ENCODE data around the gene COL23A1.
"Not testable (repeated sequence)": the region's sequence is repeated elsewhere in the genome, so short reads cannot be mapped to it uniquely, and the experiment has no call there.

The COL23A1 gene

DNA sequence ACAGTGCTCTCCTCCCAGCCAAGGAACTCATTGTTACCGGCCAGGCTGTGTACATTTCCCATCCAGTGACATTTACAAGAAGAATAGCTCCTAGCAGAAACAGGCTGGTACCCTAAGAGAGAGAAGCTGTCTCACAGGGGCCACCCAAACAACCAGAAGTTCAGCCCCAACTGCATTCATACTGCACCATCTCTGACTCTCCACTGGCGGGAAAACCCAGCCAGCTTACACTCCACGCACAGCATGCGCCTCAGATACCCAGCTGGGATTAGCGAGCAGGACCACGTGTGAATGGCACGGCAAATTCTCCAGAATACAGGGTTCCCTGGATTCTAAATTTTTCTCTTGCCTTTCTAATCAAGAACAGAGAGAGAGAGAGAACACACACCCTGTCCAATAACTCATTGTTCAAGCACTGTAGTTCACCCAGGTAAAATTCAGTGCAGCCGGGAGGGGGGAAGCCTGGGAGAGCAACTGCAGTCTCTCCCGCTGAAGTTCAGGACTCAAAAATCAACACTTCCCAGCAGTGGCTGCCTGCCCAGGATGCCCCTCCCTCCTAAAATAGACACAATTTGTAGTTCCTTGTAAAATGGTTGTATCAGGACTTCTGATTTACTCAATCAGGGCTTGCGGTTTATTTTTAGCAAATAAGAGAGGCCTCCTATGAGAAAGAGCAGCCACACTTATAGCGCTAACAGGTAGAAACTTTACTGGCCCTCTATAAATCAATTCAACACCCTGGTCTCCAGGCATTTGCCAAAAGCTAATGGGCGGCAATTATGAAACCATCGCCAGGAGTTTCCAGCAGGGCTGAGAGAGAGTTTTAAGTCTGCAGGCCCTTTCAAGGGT, 2.2 kb downstream of the COL23A1 start:
- Histone ChIP-seq H3K9me3 (replicated peaks in 1 of 2; ENCODE audit: control insufficient read depth in 2 of 2, insufficient read depth in 1 of 2, low read depth in 1 of 2, low read length in 2 of 2) (peaks cover 2 to 4% of the 10 kb centered on the region in 2 donors), H3K27ac (replicated peaks; ENCODE audit: low read length) (no peak overlapping the region), H3K18ac (ENCODE audit: low read length) (no peak overlapping the region), H4K8ac (ENCODE audit: low read depth, low read length) (no peak overlapping the region), H2BK15ac (ENCODE audit: low read length) (no peak overlapping the region), H2AK5ac (ENCODE audit: low read depth, low read length) (no peak overlapping the region), H3K23ac (ENCODE audit: low read depth, low read length, poor library complexity) (no peak overlapping the region), H3K79me1 (ENCODE audit: low read depth, low read length) (peaks cover 2% of the 10 kb centered on the region), H3K4me3 (ENCODE audit: low read length in 2 of 2) (no peak overlapping the region), H2BK120ac (ENCODE audit: low read depth, low read length) (no peak overlapping the region), H3K14ac (ENCODE audit: low read length) (no peak overlapping the region), H4K91ac (ENCODE audit: low read depth, low read length, poor library complexity) (no peak overlapping the region), H2BK12ac (ENCODE audit: low read length) (no peak overlapping the region), H3K4me2 (ENCODE audit: insufficient read depth, low read length, poor library complexity, severe bottlenecking) (no peak overlapping the region), H2AFZ (ENCODE audit: low read length) (no peak overlapping the region), H2BK5ac (ENCODE audit: low read length) (no peak overlapping the region), H3K4me1 (ENCODE audit: control insufficient read depth in 2 of 2, insufficient read depth in 1 of 2, low read depth in 1 of 2, low read length in 2 of 2) (peaks cover 6 to 18% of the 10 kb centered on the region in 2 donors), H3K27me3 (ENCODE audit: control insufficient read depth in 3 of 3, insufficient read depth in 3 of 3, low read depth in 1 of 3, low read length in 3 of 3) (peaks cover 0 to 25% (median 8%) of the 10 kb centered on the region in 3 experiments), H3K36me3 (replicated peaks in 1 of 2; ENCODE audit: control insufficient read depth in 2 of 2, insufficient read depth in 2 of 2, low read length in 2 of 2) (no peaks in the 10 kb centered on the region), H3K4ac (ENCODE audit: low read length) (no peak overlapping the region), H3K9ac (ENCODE audit: low read depth, low read length, poor library complexity) (no peak overlapping the region)
- no CpG with 5 or more reads among the region's 13 CpGs for WGBS, 2 donors (ENCODE audit: extremely low coverage in 2 of 2, insufficient read length in 2 of 2, insufficient replicate concordance in 1 of 2)
- DNase-seq (ENCODE audit: low spot score): no peak

DNA sequence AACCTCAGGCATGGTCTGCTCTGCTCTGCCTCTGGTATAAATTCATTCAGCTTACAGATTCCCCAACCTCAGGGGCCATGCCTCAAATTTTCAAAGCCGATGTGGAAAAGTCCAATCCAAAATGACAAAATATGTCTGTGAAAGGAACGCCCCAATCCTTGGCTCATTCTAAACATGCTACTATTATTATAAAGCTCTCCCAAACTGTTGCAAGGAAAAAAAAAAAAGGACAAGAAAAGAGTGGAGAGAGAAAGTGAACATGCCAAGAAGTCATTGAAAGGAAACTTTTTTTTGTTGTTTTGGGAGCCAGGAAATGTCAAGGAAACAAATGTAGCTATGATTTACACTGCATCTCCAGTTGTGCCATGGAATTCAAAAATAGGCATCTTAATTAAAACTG, 3.8 kb downstream of the COL23A1 start:
- no peak overlapping the region for H2AK5ac ChIP-seq (ENCODE audit: low read depth, low read length)
- H3K9ac ChIP-seq (ENCODE audit: low read depth, low read length, poor library complexity): no peak overlapping the region
- H3K27ac ChIP-seq (replicated peaks; ENCODE audit: low read length): no peak overlapping the region
- no peak overlapping the region for H2BK15ac ChIP-seq (ENCODE audit: low read length)
- peaks cover 2% of the 10 kb centered on the region for H3K79me1 ChIP-seq (ENCODE audit: low read depth, low read length)
- peaks cover 0 to 25% (median 8%) of the 10 kb centered on the region in 3 experiments for H3K27me3 ChIP-seq (ENCODE audit: control insufficient read depth in 3 of 3, insufficient read depth in 3 of 3, low read depth in 1 of 3, low read length in 3 of 3)
- no peak for DNase-seq (ENCODE audit: low spot score)
- no peak overlapping the region for H2BK12ac ChIP-seq (ENCODE audit: low read length)
- H3K23ac ChIP-seq (ENCODE audit: low read depth, low read length, poor library complexity): no peak overlapping the region
- H3K18ac ChIP-seq (ENCODE audit: low read length): no peak overlapping the region
- peaks cover 6 to 18% of the 10 kb centered on the region in 2 donors for H3K4me1 ChIP-seq (ENCODE audit: control insufficient read depth in 2 of 2, insufficient read depth in 1 of 2, low read depth in 1 of 2, low read length in 2 of 2)
- H2BK120ac ChIP-seq (ENCODE audit: low read depth, low read length): no peak overlapping the region
- H3K14ac ChIP-seq (ENCODE audit: low read length): no peak overlapping the region
- no peak overlapping the region for H3K4me2 ChIP-seq (ENCODE audit: insufficient read depth, low read length, poor library complexity, severe bottlenecking)
- no CpG with 5 or more reads among the region's 2 CpGs for WGBS, 2 donors (ENCODE audit: extremely low coverage in 2 of 2, insufficient read length in 2 of 2, insufficient replicate concordance in 1 of 2)
- no peak overlapping the region for H4K8ac ChIP-seq (ENCODE audit: low read depth, low read length)
- peaks cover 2 to 4% of the 10 kb centered on the region in 2 donors for H3K9me3 ChIP-seq (replicated peaks in 1 of 2; ENCODE audit: control insufficient read depth in 2 of 2, insufficient read depth in 1 of 2, low read depth in 1 of 2, low read length in 2 of 2)
- no peak overlapping the region for H3K4me3 ChIP-seq (ENCODE audit: low read length in 2 of 2)
- no peak overlapping the region for H2BK5ac ChIP-seq (ENCODE audit: low read length)
- H2AFZ ChIP-seq (ENCODE audit: low read length): no peak overlapping the region
- H3K4ac ChIP-seq (ENCODE audit: low read length): no peak overlapping the region
- H3K36me3 ChIP-seq (replicated peaks in 1 of 2; ENCODE audit: control insufficient read depth in 2 of 2, insufficient read depth in 2 of 2, low read length in 2 of 2): no peaks in the 10 kb centered on the region
- no peak overlapping the region for H4K91ac ChIP-seq (ENCODE audit: low read depth, low read length, poor library complexity)

DNA sequence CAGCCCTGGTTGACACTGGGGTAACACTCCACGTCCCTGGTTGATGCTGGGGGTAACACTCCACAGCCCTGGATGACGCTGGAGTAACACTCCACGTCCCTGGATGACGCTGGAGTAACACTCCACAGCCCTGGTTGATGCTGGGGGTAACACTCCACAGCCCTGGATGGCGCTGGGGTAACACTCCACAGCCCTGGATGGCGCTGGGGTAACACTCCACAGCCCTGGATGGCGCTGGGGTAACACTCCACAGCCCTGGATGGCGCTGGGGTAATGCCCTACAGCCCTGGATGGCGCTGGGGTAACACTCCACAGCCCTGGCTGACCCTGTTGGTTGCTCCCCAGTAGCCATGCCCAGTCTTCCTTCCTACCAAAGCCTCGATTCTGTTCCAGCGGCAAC, 4.8 kb downstream of the COL23A1 start:
- H3K4me2 ChIP-seq (ENCODE audit: insufficient read depth, low read length, poor library complexity, severe bottlenecking); H2AFZ ChIP-seq (ENCODE audit: low read length); H3K27ac ChIP-seq (replicated peaks; ENCODE audit: low read length); H3K36me3 ChIP-seq (replicated peaks in 1 of 2; ENCODE audit: control insufficient read depth in 2 of 2, insufficient read depth in 2 of 2, low read length in 2 of 2); H3K4me3 ChIP-seq (ENCODE audit: low read length in 2 of 2); H3K79me1 ChIP-seq (ENCODE audit: low read depth, low read length); H3K9me3 ChIP-seq (replicated peaks in 1 of 2; ENCODE audit: control insufficient read depth in 2 of 2, insufficient read depth in 1 of 2, low read depth in 1 of 2, low read length in 2 of 2); H2BK120ac ChIP-seq (ENCODE audit: low read depth, low read length): not testable (repeated sequence)
- peak; percentile 64 for DNase-seq (ENCODE audit: low spot score)
- Histone ChIP-seq H3K4me1 (ENCODE audit: control insufficient read depth in 2 of 2, insufficient read depth in 1 of 2, low read depth in 1 of 2, low read length in 2 of 2) (peaks cover 6 to 18% of the 10 kb centered on the region in 2 donors), H2BK5ac (ENCODE audit: low read length) (peak overlapping the region; percentile 26), H4K8ac (ENCODE audit: low read depth, low read length) (peak overlapping the region; percentile 19), H3K27me3 (ENCODE audit: control insufficient read depth in 3 of 3, insufficient read depth in 3 of 3, low read depth in 1 of 3, low read length in 3 of 3) (peaks cover 0 to 25% (median 8%) of the 10 kb centered on the region in 3 experiments), H2BK15ac (ENCODE audit: low read length) (peak overlapping the region; percentile 24), H3K18ac (ENCODE audit: low read length) (peak overlapping the region; percentile 16), H2BK12ac (ENCODE audit: low read length) (peak overlapping the region; percentile 8), H3K23ac (ENCODE audit: low read depth, low read length, poor library complexity) (peak overlapping the region; percentile 52), H3K9ac (ENCODE audit: low read depth, low read length, poor library complexity) (peak overlapping the region; percentile 73), H3K14ac (ENCODE audit: low read length) (peak overlapping the region; percentile 12), H3K4ac (ENCODE audit: low read length) (peak overlapping the region; percentile 19), H2AK5ac (ENCODE audit: low read depth, low read length) (peak overlapping the region; percentile 22), H4K91ac (ENCODE audit: low read depth, low read length, poor library complexity) (peak overlapping the region; percentile 47)
- no CpG with 5 or more reads among the region's 11 CpGs for WGBS, 2 donors (ENCODE audit: extremely low coverage in 2 of 2, insufficient read length in 2 of 2, insufficient replicate concordance in 1 of 2)

DNA sequence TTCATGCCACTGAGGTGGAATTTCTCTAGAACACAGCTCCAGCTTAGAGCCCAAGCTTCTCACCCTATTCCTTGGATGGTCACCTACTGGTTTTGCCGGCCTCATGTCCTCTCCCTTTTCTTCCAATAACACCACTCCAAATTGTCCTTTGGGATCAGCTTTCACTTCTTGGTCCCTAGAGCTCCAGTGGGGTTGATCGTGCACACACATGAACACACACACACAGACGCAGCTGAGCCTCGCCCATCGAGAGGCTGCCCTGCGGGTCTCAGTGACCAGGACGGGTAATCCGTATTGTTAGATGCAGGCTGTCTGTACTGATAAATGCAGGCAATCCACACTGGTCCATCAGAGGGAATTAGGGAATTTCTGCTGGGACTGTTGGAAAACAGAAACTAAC, 6.9 kb downstream of the COL23A1 start:
- Histone ChIP-seq H4K8ac (ENCODE audit: low read depth, low read length) (no peak overlapping the region), H2BK15ac (ENCODE audit: low read length) (no peak overlapping the region)
- no CpG with 5 or more reads among the region's 8 CpGs for WGBS, 2 donors (ENCODE audit: extremely low coverage in 2 of 2, insufficient read length in 2 of 2, insufficient replicate concordance in 1 of 2)

More for the DNA sequence above, 6.9 kb downstream of the COL23A1 start:
- Histone ChIP-seq H3K4ac (ENCODE audit: low read length) (no peak overlapping the region), H3K9me3 (replicated peaks in 1 of 2; ENCODE audit: control insufficient read depth in 2 of 2, insufficient read depth in 1 of 2, low read depth in 1 of 2, low read length in 2 of 2) (peaks cover 2 to 4% of the 10 kb centered on the region in 2 donors), H2BK120ac (ENCODE audit: low read depth, low read length) (no peak overlapping the region), H3K36me3 (replicated peaks in 1 of 2; ENCODE audit: control insufficient read depth in 2 of 2, insufficient read depth in 2 of 2, low read length in 2 of 2) (no peaks in the 10 kb centered on the region), H3K23ac (ENCODE audit: low read depth, low read length, poor library complexity) (no peak overlapping the region), H3K9ac (ENCODE audit: low read depth, low read length, poor library complexity) (no peak overlapping the region), H3K27me3 (ENCODE audit: control insufficient read depth in 3 of 3, insufficient read depth in 3 of 3, low read depth in 1 of 3, low read length in 3 of 3) (peaks cover 0 to 9% (median 0%) of the 10 kb centered on the region in 3 experiments), H3K4me3 (ENCODE audit: low read length in 2 of 2) (no peak overlapping the region), H3K4me2 (ENCODE audit: insufficient read depth, low read length, poor library complexity, severe bottlenecking) (no peak overlapping the region), H2AK5ac (ENCODE audit: low read depth, low read length) (no peak overlapping the region), H3K79me1 (ENCODE audit: low read depth, low read length) (peaks cover 2% of the 10 kb centered on the region), H3K27ac (replicated peaks; ENCODE audit: low read length) (no peak overlapping the region), H3K4me1 (ENCODE audit: control insufficient read depth in 2 of 2, insufficient read depth in 1 of 2, low read depth in 1 of 2, low read length in 2 of 2) (peaks cover 2 to 7% of the 10 kb centered on the region in 2 donors), H3K14ac (ENCODE audit: low read length) (no peak overlapping the region), H4K91ac (ENCODE audit: low read depth, low read length, poor library complexity) (no peak overlapping the region), H3K18ac (ENCODE audit: low read length) (no peak overlapping the region), H2BK5ac (ENCODE audit: low read length) (no peak overlapping the region), H2BK12ac (ENCODE audit: low read length) (no peak overlapping the region), H2AFZ (ENCODE audit: low read length) (no peak overlapping the region)
- no peak for DNase-seq (ENCODE audit: low spot score)

Measured in neuronal stem cell (in vitro differentiated cells).